ENCODE measurements around the gene FIGNL2. TPM values are rescaled to one million over a fixed set of nuclear protein-coding genes. Genes with fewer than 3 reads are reported as not detected.

Gene FIGNL2
- total RNA-seq, 3 donors from 2014 or later = 0.16 to 1.3 (median 0.29) TPM

- TF ChIP-seq POLR2AphosphoS5 (IDR thresholded peaks at IDR 0.05) (no peak), CTCF (IDR thresholded peaks at IDR 0.05) (no peak), POLR2A (IDR thresholded peaks at IDR 0.05) (no peak)
- no peaks in the 10 kb centered on the region for H3K9me3 ChIP-seq
- H3K4me1 ChIP-seq = peaks cover 0 to 4% of the 10 kb centered on the region in 2 donors
- no peaks in the 10 kb centered on the region for H3K27me3 ChIP-seq
- no peak for DNase-seq (ENCODE audit: low spot score in 2 of 2)
- no peaks in the 10 kb centered on the region for H3K36me3 ChIP-seq
- no peak overlapping the region for H3K27ac ChIP-seq
- intact Hi-C loops (cut with DNase I; ENCODE audit: low total_unique reads) = no loop called here
- H3K4me3 ChIP-seq = no peak overlapping the region
Observed at GRCh38 chr12:51817027-51817953, 31.2 kb downstream of the FIGNL2 start.

- no peak overlapping the region for H3K27ac ChIP-seq
- H3K9me3 ChIP-seq = no peaks in the 10 kb centered on the region
- H3K27me3 ChIP-seq = no peaks in the 10 kb centered on the region
- intact Hi-C loops (cut with DNase I; ENCODE audit: low total_unique reads) = no loop called here
- DNase-seq (ENCODE audit: low spot score in 2 of 2) = no peak
- peaks cover 4% of the 10 kb centered on the region in 2 donors for H3K4me1 ChIP-seq
- TF ChIP-seq CTCF (IDR thresholded peaks at IDR 0.05) (no peak), POLR2A (IDR thresholded peaks at IDR 0.05) (no peak)
- no peaks in the 10 kb centered on the region for H3K36me3 ChIP-seq
- H3K4me3 ChIP-seq = no peak overlapping the region
Observed at GRCh38 chr12:51815571-51815970, 32.9 kb downstream of the FIGNL2 start.

- Histone ChIP-seq H3K4me3 (peak overlapping the region; percentile 61 to 95 (median 65)), H3K9me3 (no peaks in the 10 kb centered on the region), H3K27me3 (no peaks in the 10 kb centered on the region), H3K4me1 (peaks cover 0 to 4% of the 10 kb centered on the region in 2 donors), H3K36me3 (no peaks in the 10 kb centered on the region), H3K27ac (peak overlapping the region; percentile 85 to 95)
- TF ChIP-seq POLR2A (IDR thresholded peaks at IDR 0.05) (no peak), CTCF (IDR thresholded peaks at IDR 0.05) (peak in 1 of 3 donors; percentile 83)
- intact Hi-C loops (cut with DNase I; ENCODE audit: low total_unique reads) = no loop called here
- peak in 1 of 2 donors; percentile 69 for DNase-seq (ENCODE audit: low spot score in 2 of 2)
Observed at GRCh38 chr12:51814311-51815088, 34.0 kb downstream of the FIGNL2 start.

GRCh38 chr12:51813931-51814310 is 34.6 kb downstream of the FIGNL2 start:
- Histone ChIP-seq H3K4me1 (peaks cover 0 to 4% of the 10 kb centered on the region in 2 donors), H3K27ac (peak overlapping the region in 1 of 2 donors; percentile 95), H3K36me3 (no peaks in the 10 kb centered on the region), H3K4me3 (peak overlapping the region; percentile 61 to 95 (median 65)), H3K9me3 (no peaks in the 10 kb centered on the region), H3K27me3 (no peaks in the 10 kb centered on the region)
- intact Hi-C loops (cut with DNase I; ENCODE audit: low total_unique reads) = no loop called here
- no peak for TF ChIP-seq POLR2A (IDR thresholded peaks at IDR 0.05)
- no peak for TF ChIP-seq CTCF (IDR thresholded peaks at IDR 0.05)
- TF ChIP-seq POLR2AphosphoS5 (IDR thresholded peaks at IDR 0.05) = no peak
- DNase-seq (ENCODE audit: low spot score in 2 of 2) = no peak

- Histone ChIP-seq H3K27ac (no peak overlapping the region), H3K36me3 (no peaks in the 10 kb centered on the region), H3K27me3 (no peaks in the 10 kb centered on the region), H3K4me1 (peaks cover 0 to 4% of the 10 kb centered on the region in 2 donors), H3K4me3 (no peak overlapping the region), H3K9me3 (no peaks in the 10 kb centered on the region)
- TF ChIP-seq POLR2AphosphoS5 (IDR thresholded peaks at IDR 0.05) (no peak), CTCF (IDR thresholded peaks at IDR 0.05) (no peak), POLR2A (IDR thresholded peaks at IDR 0.05) (no peak)
- intact Hi-C loops (cut with DNase I; ENCODE audit: low total_unique reads) = no loop called here
- DNase-seq (ENCODE audit: low spot score in 2 of 2) = no peak
Observed at GRCh38 chr12:51812871-51813270, 35.6 kb downstream of the FIGNL2 start.

Measured in breast epithelium (tissue), 4 donors.